GM12801 (cell line): Measurements from ENCODE around the gene TMEM131.

Experiments
- CTCF ChIP-seq: IDR thresholded peaks from one replicate; pipeline ENCODE4 v1.5.1; 2011; ENCODE audit warnings: control low read depth; ENCODE audit not compliant: insufficient read length; ENCODE audit errors: extremely low read depth

The TMEM131 gene

DNA sequence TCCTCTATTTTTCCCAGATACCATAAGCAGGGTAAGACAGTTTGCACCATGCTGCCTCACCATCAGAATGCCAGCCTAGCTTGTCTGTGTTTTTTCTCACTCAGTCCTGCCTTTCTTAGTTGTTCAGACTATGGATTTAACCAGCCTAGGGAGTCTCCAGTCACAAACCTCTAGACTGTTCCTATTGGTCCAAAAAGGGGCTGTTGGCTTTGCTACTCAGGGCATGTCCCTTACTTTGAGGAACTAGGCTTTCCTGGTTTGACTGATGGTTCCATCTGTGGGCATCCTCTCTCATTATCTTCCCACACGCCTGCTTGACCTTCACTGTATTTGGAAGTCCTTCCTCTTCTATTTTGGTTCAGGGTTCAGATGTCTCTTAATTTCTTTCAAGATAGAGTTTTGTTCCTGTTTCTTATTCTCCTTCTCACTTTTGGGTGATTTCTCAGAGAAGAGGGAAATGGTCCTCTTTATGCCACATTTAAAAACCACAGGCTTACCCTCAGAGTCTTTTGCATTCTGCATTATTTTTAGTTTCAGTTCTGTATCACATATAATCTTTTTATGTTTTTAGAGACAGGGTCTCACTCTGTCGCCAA, 31.3 kb upstream of the TMEM131 start:
- TF ChIP-seq CTCF = no peak

GRCh38 chr2:98026292-98026691, 30.5 kb upstream of the TMEM131 start:
- TF ChIP-seq CTCF = no peak

DNA sequence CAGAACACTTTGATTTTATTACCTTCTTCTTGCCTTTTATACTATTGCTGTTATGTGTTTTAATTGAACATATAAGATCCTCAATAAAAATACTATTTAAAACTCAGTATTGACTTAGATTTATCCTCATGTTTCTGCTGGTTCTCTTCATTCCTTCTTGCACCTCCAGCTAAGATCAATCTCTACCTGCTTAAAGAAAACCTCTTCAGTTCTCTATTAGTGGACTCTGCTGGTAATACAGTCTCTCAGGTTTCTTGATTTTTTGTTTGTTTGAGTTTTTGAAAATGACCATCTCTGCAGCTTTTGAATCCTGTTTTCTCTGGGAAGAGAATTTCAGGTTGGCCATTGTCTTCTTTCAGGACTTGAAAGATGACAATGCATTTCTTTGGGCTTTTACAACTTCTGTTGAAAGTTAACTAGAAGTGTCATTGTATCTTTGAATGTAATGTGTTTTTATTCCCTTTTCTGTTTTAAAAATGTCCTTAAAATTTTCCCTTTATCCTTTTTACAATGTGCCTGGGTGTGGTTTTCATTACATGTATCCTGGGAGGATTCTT, 29.8 kb upstream of the TMEM131 start:
- no peak for TF ChIP-seq CTCF

GRCh38 chr2:98020992-98021713, 25.4 kb upstream of the TMEM131 start:
- no peak for TF ChIP-seq CTCF

GRCh38 chr2:98020516-98020915, 24.8 kb upstream of the TMEM131 start:
- no peak for TF ChIP-seq CTCF

DNA sequence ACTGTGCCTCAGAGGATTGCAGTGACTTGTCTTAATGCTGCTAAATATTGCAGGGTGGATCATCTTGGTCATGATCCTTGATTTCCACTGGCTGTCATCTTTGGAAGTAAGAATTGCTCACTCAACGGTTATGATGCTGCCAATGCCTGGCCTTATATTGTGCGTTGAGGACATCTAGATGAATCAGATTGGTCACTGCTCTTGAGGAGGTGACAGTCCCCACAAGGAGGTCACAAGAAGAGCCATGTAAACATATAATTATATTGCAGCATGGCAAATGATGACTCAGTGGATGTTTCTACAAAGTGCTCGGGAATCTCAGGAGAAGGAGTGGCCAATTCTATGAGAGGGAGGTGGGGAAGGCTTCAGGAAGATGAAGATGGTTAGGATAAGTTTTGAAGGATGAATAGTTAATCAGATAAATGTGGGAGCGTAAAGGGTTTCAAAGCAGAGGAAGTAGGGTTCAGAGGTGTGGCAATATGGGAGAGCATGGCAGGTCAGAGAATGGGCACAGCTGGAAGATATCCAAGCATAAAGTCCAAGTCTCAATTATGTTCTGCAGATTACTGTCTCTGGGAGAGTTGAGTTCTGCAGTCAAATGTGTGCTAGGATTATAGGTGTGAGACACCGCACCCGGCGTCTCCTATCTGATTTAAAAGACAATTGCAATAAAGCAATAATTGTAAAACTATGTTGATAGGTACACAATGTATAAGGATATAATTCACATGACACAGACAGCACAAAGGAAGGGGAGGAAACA, 21.3 kb upstream of the TMEM131 start:
- TF ChIP-seq CTCF = no peak

DNA sequence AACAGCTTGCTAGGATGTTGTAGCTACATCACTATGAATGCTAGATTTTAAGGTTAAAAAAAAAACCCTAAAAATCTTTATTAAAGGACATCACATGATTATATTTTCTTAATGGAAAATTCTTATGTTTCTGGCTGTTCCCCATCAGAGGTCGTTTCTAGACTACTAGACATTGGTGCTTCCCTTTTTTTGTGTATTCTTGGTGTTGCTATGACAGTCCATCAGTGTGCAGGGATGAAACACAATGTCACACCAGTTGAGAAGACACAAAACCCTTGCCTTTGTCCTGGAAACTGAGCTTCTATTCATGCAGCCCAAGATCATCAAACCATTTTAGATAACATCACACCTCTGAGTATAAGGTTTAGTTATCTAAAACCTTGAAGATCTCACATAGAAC, 19.9 kb upstream of the TMEM131 start:
- TF ChIP-seq CTCF = no peak
